Panc1 (cell line): ENCODE data around the gene ST3GAL4. TPM values are rescaled to one million over a fixed set of nuclear protein-coding genes. Genes with fewer than 3 reads are reported as not detected.

Experiments
- ATAC-seq: fragments of 200-7000 bp; cut with Tn5 transposase; 2 replicates; pipeline ENCODE4 v1.9.1; 2020; ENCODE audit warnings: mild to moderate bottlenecking, moderate library complexity
- BruUV-seq: library from RNA; stranded (reverse); fragments of 400-500 nt; replicated peaks from 2 replicates; lab custom pipeline; 2021; lab: Mats Ljungman, UMichigan
- CTCF ChIA-PET: fragments of 300-600 bp; sonication (Branson Sonifier 250); formaldehyde crosslinking; loops from one replicate; lab custom pipeline; 2022; ENCODE audit warnings: antibody characterized with exemption; lab: Charles Lee
- POLR2A ChIA-PET: fragments of 300-600 bp; sonication (Branson Sonifier 250); formaldehyde crosslinking; loops from one replicate; lab custom pipeline; 2022; ENCODE audit warnings: antibody characterized with exemption; lab: Charles Lee
- DNase-seq: peaks from one replicate; pipeline ENCODE4 v3.0.0-alpha.2; 2010; ENCODE audit warnings: low read depth, low spot score
- H3K27ac ChIP-seq: 2 replicates; pipeline ENCODE4 v1.5.1; 2011; ENCODE audit warnings: mild to moderate bottlenecking, low read length, inconsistent platforms
- H3K27me3 ChIP-seq: fragments of 200-500 bp; sonication (Bioruptor generic); 2 replicates; pipeline ENCODE4 v1.6.0; 2014; ENCODE audit warnings: low read length, inconsistent platforms; ENCODE audit not compliant: control insufficient read depth, insufficient read depth
- H3K36me3 ChIP-seq: fragments of 200-500 bp; sonication (Bioruptor generic); 2 replicates; pipeline ENCODE4 v1.5.1; 2014; ENCODE audit warnings: inconsistent platforms, mild to moderate bottlenecking, low read length, moderate library complexity; ENCODE audit not compliant: control insufficient read depth, insufficient read depth
- H3K4me1 ChIP-seq: 2 replicates; pipeline ENCODE4 v1.5.1; 2011; ENCODE audit warnings: inconsistent platforms, mild to moderate bottlenecking, low read length, moderate library complexity; ENCODE audit not compliant: control insufficient read depth, insufficient read depth
- H3K4me3 ChIP-seq, 2 experiments: 2 replicates each; pipeline ENCODE4 v1.5.1; 2011 to 2012; ENCODE audit warnings: low read depth in 2 of 2, low read length in 2 of 2, mild to moderate bottlenecking in 2 of 2, inconsistent platforms in 1 of 2, moderate library complexity in 1 of 2
- H3K9me3 ChIP-seq: fragments of 200-500 bp; sonication (Bioruptor generic); 2 replicates; pipeline ENCODE4 v1.5.1; 2014; ENCODE audit warnings: low read depth, mild to moderate bottlenecking, inconsistent platforms, low read length, moderate library complexity; ENCODE audit not compliant: control insufficient read depth, insufficient read depth
- POLR2AphosphoS5 ChIP-seq: IDR thresholded peaks from 2 replicates; pipeline ENCODE4 v1.6.1; 2012; ENCODE audit warnings: mild to moderate bottlenecking, low read depth, low read length, moderate library complexity
- SIN3A ChIP-seq: IDR thresholded peaks from 2 replicates; pipeline ENCODE4 v1.6.1; 2012; ENCODE audit warnings: low read depth, mild to moderate bottlenecking, low read length, moderate library complexity, borderline replicate concordance; ENCODE audit not compliant: insufficient read depth
- TCF7L2 ChIP-seq: IDR thresholded peaks from 2 replicates; pipeline ENCODE4 v1.6.1; 2011; ENCODE audit warnings: mild to moderate bottlenecking, low read depth, low read length, inconsistent platforms
- in situ Hi-C: cut with HindIII; loops from 2 replicates; pipeline ENCODE4 v1.10.0; 2016; ENCODE audit warnings: low sequenced_read_pairs, low pct_unique_long_range_greater_than_20kb
- intact Hi-C: fragments of 100-400 bp; cut with micrococcal nuclease; formaldehyde crosslinking; loops from one replicate; pipeline ENCODE4 v1.10.0; 2022; ENCODE audit not compliant: unreplicated experiment
- total RNA-seq: library from RNA; stranded (reverse); gene quantifications from one replicate; pipeline ENCODE4 v1.2.1, GENCODE V29; 2021; ENCODE audit not compliant: unreplicated experiment
- TF ChIP-seq, protein P1 (sequence below), 2 experiments: IDR thresholded peaks; 2 replicates each; pipeline ENCODE4 v1.6.1; 2011 to 2012; ENCODE audit warnings: low read depth in 2 of 2, control low read depth in 1 of 2, low read length in 1 of 2, mild to moderate bottlenecking in 1 of 2, moderate library complexity in 1 of 2; ENCODE audit not compliant: insufficient read depth in 1 of 2
- TF ChIP-seq, protein P2 (sequence below): fragments of 450-650 bp; IDR thresholded peaks from 2 replicates; pipeline ENCODE4 v1.5.1; 2017; ENCODE audit warnings: mild to moderate bottlenecking

Gene ST3GAL4
- total RNA-seq, 1 experiment from 2014 or later: 56.6 TPM

DNA sequence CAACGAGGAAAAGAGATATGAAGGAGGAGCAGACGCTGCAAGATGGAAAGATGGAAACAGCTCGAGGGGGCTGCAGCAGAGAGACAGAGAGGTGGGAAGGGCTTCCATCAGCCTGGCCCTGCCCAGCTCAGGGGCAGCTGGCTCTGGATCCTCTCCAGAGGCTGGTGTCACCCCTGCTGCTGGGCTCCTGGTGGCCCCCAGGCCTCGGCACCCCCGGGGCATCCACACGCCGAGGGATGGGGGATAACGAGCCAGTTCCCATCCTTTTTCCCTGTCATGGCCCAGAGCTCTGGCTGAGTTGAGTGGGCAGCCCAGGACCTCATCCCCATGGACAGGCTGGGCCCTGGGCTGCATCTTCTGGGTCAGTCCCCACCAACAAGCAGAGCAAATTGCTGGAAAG is 102.3 kb downstream of the ST3GAL4 start:
- TF ChIP-seq POLR2AphosphoS5 (no peak), TCF7L2 (no peak), SIN3A (no peak)
- TF ChIP-seq, protein P1, sequence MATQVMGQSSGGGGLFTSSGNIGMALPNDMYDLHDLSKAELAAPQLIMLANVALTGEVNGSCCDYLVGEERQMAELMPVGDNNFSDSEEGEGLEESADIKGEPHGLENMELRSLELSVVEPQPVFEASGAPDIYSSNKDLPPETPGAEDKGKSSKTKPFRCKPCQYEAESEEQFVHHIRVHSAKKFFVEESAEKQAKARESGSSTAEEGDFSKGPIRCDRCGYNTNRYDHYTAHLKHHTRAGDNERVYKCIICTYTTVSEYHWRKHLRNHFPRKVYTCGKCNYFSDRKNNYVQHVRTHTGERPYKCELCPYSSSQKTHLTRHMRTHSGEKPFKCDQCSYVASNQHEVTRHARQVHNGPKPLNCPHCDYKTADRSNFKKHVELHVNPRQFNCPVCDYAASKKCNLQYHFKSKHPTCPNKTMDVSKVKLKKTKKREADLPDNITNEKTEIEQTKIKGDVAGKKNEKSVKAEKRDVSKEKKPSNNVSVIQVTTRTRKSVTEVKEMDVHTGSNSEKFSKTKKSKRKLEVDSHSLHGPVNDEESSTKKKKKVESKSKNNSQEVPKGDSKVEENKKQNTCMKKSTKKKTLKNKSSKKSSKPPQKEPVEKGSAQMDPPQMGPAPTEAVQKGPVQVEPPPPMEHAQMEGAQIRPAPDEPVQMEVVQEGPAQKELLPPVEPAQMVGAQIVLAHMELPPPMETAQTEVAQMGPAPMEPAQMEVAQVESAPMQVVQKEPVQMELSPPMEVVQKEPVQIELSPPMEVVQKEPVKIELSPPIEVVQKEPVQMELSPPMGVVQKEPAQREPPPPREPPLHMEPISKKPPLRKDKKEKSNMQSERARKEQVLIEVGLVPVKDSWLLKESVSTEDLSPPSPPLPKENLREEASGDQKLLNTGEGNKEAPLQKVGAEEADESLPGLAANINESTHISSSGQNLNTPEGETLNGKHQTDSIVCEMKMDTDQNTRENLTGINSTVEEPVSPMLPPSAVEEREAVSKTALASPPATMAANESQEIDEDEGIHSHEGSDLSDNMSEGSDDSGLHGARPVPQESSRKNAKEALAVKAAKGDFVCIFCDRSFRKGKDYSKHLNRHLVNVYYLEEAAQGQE (IDR thresholded peaks at IDR 0.05; ENCODE audit: insufficient read depth in 1 of 2, low read depth in 2 of 2, low read length in 1 of 2): no peak
- TF ChIP-seq, protein P2, sequence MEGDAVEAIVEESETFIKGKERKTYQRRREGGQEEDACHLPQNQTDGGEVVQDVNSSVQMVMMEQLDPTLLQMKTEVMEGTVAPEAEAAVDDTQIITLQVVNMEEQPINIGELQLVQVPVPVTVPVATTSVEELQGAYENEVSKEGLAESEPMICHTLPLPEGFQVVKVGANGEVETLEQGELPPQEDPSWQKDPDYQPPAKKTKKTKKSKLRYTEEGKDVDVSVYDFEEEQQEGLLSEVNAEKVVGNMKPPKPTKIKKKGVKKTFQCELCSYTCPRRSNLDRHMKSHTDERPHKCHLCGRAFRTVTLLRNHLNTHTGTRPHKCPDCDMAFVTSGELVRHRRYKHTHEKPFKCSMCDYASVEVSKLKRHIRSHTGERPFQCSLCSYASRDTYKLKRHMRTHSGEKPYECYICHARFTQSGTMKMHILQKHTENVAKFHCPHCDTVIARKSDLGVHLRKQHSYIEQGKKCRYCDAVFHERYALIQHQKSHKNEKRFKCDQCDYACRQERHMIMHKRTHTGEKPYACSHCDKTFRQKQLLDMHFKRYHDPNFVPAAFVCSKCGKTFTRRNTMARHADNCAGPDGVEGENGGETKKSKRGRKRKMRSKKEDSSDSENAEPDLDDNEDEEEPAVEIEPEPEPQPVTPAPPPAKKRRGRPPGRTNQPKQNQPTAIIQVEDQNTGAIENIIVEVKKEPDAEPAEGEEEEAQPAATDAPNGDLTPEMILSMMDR: no peak
- DNase-seq: no peak
- Histone ChIP-seq H3K4me1 (no peaks in the 10 kb centered on the region), H3K36me3 (no peaks in the 10 kb centered on the region), H3K4me3 (no peak overlapping the region), H3K27ac (no peak overlapping the region), H3K27me3 (peaks cover 2% of the 10 kb centered on the region; the same call in 1 of the 2 replicates), H3K9me3 (no peaks in the 10 kb centered on the region)
- BruUV-seq: no TSS peak
- in situ Hi-C loops (no loop called here), intact Hi-C loops (no loop called here)
- CTCF ChIA-PET: no interaction called here
- POLR2A ChIA-PET: no interaction called here
- no peak for ATAC-seq

DNA sequence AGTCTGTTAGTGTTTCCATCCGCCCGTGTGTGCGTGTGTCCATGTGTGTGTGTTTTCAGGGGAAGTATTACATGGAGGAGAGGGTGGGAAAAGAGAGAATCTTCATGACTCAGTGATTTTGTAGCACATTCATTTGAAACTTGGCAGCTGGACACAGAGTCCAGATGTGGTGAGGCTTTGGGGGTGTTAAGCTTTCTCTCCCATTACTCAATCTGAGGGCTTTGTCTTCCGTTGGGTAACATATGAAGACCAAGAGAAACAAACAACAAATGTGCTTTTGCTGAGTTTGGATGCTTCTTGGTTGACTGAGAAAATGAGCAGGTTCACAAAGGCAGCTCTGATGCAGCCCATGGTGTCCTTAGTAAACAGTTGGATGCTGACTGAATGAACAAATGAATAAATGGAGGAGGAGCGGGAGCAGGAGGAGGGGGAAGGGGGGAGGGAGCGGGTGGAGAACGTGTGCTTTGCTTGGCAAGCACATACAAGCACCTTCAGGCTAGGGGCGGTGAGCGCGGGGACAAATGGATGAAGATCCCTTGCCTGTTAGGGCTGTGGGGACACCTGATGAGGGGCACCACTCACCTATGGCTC is 104.3 kb downstream of the ST3GAL4 start:
- H3K27me3 ChIP-seq: peaks cover 9% of the 10 kb centered on the region; the same call in 1 of the 2 replicates
- ChIA-PET CTCF (interaction anchor here (1.7 kb wide), 1 partner anchor 21 kb away, joined by 4 read pairs; no protein-coding TSS in a partner anchor), POLR2A (interaction anchor here (0.6 kb wide), 1 partner anchor 30 kb away, joined by 5 read pairs; no protein-coding TSS in a partner anchor)
- no peaks in the 10 kb centered on the region for H3K36me3 ChIP-seq
- DNase-seq (no peak), ATAC-seq (no peak)
- no peaks in the 10 kb centered on the region for H3K9me3 ChIP-seq
- H3K4me3 ChIP-seq: no peak overlapping the region
- intact Hi-C loops (no loop called here), in situ Hi-C loops (no loop called here)
- H3K4me1 ChIP-seq: no peaks in the 10 kb centered on the region
- no TSS peak for BruUV-seq
- no peak for TF ChIP-seq TCF7L2
- no peak for TF ChIP-seq SIN3A
- TF ChIP-seq, protein P2: no peak
- TF ChIP-seq, protein P1 (IDR thresholded peaks at IDR 0.05; ENCODE audit: insufficient read depth in 1 of 2, low read depth in 2 of 2, low read length in 1 of 2): no peak
- no peak for TF ChIP-seq POLR2AphosphoS5
- no peak overlapping the region for H3K27ac ChIP-seq
